Cerebellar nuclear complex (tissue), 1 donor: ENCODE data around the gene SPAST.
"Not testable (repeated sequence)": the region's sequence is repeated elsewhere in the genome, so short reads cannot be mapped to it uniquely, and the experiment has no call there.

Experiments
- DNase-seq, 2 experiments: peaks; one replicate each; lab custom pipeline; 2025; lab: John Stamatoyannopoulos, UW

SPAST gene, protein sequence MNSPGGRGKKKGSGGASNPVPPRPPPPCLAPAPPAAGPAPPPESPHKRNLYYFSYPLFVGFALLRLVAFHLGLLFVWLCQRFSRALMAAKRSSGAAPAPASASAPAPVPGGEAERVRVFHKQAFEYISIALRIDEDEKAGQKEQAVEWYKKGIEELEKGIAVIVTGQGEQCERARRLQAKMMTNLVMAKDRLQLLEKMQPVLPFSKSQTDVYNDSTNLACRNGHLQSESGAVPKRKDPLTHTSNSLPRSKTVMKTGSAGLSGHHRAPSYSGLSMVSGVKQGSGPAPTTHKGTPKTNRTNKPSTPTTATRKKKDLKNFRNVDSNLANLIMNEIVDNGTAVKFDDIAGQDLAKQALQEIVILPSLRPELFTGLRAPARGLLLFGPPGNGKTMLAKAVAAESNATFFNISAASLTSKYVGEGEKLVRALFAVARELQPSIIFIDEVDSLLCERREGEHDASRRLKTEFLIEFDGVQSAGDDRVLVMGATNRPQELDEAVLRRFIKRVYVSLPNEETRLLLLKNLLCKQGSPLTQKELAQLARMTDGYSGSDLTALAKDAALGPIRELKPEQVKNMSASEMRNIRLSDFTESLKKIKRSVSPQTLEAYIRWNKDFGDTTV

DNA sequence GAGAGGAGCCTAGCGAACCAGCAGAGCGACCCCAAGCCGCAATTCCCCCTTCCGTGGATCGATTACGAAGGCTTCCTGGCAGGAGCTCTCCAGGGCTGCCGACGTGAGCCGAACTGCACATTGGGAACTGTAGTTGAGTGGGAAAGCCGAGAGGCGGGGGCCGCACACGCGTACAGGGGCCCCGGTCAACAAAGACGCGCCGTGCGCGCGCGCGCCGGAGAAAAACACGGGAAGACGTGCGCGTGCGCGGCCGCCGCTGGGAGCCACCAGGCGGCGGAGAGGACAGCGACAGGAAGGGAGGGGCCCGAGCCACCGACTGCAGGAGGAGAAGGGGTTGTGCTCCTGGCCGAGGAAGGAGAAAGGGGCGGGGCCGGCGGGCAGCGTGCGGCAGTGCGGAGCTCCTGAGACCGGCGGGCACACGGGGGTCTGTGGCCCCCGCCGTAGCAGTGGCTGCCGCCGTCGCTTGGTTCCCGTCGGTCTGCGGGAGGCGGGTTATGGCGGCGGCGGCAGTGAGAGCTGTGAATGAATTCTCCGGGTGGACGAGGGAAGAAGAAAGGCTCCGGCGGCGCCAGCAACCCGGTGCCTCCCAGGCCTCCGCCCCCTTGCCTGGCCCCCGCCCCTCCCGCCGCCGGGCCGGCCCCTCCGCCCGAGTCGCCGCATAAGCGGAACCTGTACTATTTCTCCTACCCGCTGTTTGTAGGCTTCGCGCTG is at the start of gene SPAST:
SPAST (plus strand) TSS at position 247 of the 711 bp plus-strand sequence; CDS start at position 523, 276 bp downstream.
- peak; percentile 84 to 90 for DNase-seq

DNA sequence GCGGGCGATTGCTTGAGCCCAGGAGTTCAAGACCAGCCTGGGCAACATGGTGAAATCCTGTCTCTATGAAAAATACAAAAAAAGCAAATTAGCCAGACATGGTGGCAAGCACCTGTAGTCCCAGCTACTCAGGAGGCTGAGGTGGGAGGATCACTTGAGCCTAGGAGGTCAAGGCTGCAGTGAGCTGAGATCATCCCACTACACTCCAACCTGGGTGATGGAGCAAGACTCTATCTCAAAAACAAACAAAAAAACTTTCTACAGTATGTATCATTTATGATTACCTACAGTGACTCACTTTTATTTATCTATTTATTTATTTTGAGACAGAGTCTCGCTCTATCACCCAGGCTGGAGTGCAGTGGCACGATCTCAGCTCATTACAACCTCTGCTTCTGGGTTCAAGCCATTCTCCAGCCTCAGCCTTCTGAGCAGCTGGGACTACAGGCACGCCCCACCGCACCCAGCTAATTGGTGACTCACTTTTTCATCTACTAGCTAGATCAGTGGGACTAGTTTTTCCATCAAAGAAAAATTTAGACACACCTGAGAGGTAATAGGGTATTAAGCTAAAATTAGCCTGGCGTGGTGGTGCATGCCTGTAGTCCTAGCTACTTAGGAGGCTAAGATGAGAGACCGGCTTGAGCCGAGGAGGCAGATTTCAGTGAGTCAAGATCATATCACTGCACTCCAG is 44.4 kb upstream of the SPAST start:
- not testable (repeated sequence) for DNase-seq

DNA sequence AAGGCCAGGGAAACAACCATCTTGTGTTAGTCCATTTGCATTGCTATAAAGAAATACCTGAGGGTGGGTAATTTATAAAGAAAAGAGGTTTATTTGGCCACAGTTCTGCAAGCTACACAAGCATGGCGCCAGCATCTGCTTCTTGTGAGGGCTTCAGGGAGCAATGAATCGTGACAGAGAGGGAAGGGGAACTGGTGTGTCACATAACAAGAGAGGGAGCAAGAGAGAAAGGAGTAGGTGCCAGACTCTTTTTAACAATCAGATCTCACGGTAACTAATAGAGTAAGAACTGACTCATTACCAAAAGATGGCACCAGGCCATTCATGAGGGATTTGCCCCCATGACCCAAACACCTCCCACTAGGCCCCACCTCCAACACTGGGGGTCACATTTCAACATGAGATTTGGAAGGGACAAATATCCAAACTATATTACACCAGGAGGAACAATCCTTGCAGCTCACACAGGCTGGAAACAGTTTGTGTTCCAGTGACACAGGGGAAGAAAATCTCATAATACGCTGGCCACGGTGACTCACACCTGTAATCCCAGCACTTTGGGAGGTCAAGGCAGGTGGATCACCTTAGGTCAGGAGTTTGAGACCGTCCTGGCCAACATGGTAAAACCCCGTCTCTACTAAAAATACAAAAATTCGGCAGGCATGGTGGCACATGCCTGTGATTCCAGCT is 29.0 kb upstream of the SPAST start:
- DNase-seq: not testable (repeated sequence)

DNA sequence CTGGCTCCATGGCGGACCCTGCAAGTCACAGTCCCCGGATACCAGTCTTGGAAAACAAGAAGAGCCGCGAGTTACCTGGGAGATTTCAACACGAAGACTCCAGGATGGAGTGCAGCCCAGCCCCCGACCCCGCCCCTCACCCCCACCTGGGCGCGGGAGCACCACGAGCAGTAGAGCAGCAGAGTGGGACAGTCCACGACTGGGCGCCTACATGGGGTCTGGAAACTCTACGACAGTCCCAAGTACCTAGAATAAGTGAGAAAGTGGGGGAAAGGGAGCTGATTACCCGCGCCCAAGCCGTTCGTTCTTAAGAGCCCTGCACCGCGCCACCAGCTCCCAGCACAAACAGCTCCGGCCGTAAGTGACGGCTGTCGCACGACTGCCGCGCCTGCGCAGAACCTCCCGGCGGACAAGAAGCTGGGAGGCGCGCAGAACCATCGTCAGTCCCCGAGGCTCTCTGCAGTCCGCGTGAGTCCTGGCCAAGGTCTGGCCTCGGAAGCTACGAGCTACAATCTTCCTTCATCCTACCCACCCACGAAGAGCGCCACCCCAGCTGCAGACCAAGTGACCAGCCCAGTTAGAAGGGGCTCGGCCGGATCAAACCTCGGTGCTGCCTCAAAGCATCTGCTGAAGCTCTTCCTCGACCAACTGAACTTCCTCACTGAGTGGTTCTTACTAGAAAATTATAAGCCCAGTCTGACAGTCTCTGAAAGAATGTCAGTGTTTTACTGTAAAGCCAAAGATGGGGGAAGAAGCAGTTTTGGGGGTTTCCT is 23.7 kb upstream of the SPAST start, which contains the start of gene DPY30:
DPY30 (minus strand) TSS at position 359 of the 773 bp plus-strand sequence; CDS start at position 10, 349 bp downstream.
- DNase-seq: peak; percentile 65 to 69

DNA sequence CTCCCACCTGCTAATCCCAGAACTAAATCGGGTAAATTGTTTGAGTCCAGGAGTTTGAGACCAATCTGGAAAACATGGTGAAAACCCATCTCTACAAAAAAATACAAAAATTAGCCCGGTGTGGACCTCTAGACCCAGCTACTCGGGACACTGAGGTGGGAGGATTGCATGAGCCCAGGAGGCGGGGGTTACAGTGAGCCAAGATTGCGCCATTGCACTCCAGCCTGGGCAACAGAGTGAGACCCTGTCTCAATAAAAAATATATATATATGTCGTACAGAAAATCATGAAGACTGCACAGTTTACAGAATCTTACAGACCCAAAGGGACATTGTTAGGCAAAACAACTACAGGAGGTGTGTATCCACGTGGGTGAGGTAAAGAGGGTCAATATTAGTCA is 19.8 kb upstream of the SPAST start:
- no peak for DNase-seq

DNA sequence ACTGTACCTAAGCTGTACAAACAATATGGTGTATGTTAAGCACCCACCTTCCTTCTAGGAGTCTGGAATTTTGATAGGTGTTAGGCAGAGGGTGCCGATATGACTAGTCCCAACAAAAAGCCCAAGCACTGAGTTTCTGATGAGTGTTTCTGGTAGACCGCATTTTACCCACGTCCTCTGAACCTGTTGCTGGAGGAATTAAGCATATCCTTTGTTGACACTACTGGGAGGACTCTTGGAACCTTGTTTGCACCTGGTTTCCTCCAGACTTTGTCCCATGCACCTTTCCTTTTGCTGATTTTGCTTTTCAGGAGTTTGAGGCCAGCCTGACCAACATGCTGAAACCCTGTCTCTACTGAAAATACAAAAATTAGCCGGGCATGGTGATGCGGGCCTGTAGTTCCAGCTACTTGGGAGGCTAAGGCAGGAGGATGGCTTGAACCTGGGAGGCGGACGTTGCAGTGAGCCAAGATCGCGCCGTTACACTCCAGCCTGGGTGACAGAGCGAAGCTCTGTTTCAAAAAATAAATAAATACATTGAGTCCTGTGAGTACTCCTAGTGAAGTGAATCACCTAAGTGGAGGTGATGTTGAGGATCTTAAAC is 11.4 kb upstream of the SPAST start:
- no peak for DNase-seq

DNA sequence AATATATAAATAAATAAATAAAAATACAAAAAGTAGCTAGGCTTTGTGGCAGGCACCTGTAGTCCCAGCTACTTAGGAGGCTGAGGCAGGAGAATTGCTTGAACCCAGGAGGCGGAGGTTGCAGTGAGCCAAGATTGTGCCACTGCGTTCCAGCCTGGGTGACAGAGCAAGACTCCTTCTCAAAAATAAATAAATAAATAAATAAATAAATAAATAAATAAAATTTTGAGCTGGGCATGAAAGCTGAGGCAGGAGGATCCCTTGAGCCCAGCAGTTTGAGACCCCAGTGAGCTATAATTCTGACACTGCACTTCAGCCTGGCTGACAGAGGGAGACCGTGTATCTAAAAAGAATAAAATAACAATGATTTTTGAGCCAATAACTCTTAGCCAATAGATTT is 8.8 kb upstream of the SPAST start:
- not testable (repeated sequence) for DNase-seq

DNA sequence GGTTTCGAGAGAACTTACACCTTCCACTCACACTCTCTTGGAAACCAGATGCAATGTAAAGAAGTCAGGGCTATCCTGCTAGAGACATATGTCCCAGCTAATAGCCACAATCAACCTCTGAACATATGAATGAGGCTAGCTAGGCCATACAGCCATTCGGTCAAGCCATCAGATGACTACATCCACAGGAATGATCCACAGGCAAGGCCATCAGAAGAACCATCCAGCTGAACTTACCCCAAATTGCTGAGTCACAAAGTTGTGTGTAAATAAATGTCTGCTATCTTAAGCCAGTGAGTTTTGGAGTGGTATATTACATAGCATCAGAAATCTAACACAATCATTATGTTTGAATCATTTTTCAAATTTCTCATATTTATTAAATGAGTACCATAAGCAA is 5.2 kb upstream of the SPAST start:
- no peak for DNase-seq

DNA sequence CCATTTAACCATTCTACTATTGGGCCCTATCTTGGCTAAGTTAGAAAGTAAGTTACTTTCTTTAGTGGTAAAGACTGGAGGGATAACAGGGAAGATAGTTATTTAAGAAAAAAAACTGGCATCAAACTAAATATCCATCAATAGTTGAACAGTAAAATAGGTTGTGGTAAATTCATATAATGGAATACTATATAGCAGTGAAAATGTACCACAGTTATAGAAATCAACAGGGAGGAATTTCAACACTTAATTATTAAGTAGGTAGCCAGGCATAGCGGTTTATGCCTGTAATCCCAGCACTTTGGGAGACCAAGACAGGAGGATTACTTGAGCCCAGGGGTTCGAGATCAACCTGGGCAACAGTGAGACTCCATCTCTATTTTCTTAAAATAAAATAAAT is 3.1 kb upstream of the SPAST start:
- DNase-seq: no peak

DNA sequence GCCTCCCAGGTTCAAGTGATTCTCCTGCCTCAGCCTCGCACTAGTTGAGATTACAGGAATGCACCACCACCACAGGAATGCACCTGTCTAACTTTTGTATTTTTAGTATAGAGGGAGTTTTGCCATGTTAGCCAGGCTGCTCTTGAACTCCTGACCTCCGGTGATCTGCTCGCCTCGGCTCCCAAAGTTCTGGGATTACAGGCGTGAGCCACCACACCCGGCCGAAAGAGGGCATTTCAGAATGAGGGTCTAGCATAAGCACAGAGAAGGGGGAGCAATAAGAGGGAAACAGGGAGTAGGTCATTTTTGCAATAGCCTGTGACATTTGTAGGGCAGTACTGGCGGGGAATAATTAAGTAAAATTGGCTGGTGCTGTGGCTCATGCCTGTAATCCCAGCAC is 1.9 kb upstream of the SPAST start:
- DNase-seq: no peak

DNA sequence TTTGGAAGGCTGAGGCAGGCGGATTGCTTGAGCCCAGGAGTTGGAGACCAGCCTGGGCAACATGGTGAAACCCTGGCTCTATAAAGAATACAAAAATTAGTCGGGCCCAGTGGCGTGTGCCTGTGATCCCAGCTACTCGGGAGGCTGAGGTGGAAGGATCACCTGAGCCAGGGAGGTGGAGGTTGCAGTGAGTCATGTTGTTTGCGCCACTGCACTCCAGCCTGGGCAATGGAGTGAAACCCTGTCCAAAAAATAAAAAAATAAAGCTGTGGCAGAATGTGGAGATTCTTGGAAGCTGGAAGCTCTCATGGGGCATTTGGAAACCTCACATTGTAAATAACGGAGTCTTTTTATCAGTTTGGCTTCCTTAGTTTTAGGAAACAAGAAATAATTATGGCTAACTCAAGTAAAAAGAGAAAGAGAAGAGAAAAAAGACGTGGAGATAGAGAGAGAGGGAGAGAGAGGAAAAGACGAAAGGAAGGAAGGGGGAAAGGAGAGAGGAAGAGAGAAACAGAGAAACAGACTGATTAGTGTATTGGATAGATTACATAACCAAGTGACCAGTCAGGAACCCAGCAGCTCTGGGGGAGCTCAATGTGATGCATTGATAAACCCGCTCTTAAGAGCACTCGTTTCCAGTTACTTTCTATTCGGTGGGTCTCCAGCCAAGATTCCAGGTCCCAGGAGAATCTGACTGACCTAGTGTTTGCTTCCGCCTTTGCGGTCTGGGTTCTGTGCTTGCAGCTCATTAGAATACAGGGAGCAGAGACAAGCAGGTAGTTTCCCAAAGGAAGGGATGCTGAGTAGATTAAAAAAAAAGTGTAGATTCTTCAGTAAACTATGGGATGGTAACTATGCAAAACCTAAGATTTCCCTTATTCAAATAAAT is 1.1 kb upstream of the SPAST start:
- no peak for DNase-seq

DNA sequence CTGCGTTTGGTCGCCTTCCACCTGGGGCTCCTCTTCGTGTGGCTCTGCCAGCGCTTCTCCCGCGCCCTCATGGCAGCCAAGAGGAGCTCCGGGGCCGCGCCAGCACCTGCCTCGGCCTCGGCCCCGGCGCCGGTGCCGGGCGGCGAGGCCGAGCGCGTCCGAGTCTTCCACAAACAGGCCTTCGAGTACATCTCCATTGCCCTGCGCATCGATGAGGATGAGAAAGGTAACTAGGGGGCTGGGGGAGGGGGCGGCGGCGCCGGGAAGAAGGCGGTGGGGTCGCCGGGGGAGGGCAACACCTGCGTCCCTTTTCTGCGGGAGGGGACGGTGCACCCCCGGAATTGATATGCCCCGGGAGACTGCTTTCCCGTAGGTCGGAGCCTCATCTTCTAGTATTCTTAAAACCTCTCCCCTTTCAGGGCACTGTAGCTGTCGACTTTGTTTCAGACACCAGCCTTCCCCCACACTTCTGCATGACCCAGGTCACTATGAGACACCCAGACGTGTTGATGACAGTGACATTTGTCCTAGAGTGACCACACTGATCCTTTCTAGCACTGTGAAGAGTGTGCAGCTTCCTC is 755 bp downstream of the SPAST start:
- DNase-seq: no peak

DNA sequence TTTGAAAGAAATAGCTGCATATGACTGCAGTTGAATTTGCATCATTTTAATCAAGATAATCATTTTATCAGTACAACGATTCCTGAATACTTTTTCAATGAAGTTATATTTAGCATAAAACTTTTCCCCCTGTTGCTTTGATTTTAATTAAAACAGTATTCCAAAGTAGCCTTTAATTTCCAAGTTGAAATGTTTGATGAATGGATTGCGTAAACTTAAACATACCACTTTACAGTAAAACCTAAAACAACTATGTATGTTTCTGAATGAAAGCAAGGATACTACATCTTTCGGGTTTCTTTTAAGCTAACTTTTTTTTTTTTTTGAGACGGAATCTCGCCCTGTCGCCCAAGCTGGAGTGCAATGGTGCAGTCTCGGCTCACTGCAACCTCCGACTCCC is 1.4 kb downstream of the SPAST start:
- DNase-seq: no peak

DNA sequence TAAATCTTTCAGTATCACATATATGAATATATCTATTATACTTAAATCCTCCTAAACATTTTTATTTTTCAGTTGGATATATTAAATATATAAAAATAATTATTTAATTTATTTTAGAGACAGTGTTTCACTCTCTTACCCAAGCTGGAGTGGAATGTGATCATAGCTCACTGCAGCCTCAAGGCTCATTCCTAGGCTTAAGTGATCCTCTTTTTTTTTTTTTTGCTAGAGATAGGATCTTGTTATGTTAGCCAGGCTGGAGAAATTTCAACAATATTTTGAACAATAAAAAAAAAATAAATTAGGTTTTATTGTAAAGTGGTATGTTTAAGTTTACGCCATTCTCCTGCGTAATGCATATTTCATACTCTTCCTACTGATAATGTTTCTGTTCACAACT is 4.2 kb downstream of the SPAST start:
- DNase-seq: no peak

DNA sequence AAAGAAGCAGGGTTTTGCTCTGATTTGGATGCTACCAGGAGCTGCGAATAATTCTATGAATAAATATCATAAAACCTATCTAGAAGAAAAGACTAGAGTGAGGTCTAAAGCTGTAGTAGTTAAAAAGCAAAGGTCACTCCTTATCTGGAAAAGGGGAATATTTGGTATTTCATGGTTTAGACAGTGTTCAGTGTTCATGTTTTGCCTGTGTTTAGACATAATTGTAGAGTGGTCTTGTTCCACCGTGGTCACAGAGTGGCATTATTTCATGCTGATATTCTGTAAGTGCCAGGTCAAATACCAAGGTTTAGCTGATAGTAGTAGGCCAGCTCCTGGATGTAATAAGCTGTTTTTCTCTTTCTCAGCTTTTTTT is 10.8 kb downstream of the SPAST start:
- DNase-seq: no peak

DNA sequence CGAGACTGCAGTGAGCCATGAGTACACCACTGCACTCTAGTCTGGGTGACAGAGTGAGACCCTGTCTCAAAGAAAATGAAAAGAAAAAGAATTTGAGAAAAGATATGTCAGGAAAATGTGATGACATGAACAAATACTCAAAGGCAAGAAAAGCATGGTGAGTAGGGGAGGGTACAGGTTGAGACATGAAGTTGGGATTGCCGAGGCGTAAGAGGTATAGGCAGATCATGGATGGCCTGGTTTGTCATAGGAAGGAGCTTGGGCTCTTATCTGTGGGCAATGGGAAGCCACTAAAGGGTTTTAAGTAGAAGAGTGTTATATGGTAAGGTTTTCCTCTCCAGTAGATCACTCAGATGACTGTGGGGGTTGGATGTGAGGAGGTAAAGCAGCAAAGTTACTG is 32.3 kb downstream of the SPAST start:
- DNase-seq: no peak

DNA sequence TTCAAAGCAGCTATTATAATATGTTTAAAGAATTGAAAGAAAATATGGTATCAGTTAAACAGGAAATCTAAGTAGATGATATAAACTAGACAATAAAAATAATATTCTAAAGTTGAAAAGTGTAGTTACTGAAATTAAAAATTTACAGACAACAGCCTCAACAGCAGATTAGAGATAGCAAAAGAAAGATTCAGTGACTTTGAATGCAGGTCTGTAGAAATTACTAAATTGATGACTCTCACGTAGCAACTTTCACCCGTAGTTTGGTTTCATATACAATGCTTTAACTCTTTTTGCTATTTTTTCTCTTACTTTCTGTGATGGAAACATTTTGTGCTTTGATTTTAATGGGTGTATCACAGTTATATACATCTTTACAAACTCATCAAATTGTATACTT is 44.8 kb downstream of the SPAST start:
- DNase-seq: no peak

DNA sequence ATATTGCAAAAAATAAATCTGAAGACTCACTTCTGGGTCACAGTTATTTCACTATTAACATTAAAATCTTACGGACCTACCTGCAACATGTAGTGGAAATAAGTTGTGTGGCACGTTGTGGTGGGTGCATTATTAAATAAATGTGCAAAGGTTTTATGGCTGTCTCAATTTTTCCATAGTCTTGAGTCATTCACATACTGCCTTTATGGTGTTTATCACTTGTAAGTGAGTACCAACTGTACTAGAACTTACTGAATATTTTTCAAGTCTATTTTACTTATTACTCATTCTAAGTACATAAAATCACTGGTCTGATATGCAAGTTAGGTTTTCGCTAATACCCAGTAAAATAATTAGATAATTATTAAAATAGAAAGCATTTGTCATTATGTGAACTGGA is 54.7 kb downstream of the SPAST start:
- DNase-seq: no peak

DNA sequence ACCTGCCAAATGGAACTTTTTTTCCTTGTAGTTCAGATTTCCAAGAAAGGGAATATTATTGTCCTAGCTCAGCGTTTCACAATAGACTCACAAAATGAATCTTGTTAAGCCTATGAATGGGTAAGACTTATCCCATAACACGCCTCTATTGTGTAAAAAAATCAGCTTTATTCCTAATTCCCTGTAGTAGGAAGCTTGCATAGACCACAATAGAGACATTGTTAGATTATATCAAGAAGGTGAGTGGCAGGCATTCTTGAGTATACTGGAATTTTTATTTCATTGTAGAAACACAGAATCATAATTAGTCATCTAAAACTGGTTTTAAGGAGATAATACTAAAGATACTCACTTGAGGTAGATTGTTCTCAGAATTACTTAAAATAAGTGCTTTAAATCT is 55.8 kb downstream of the SPAST start:
- no peak for DNase-seq
